NCI-H524 treated with DMSO at 0.1 percent for 48 hours (cell line): Measurements from ENCODE around the gene COTL1.
"Not testable (repeated sequence)": the region's sequence is repeated elsewhere in the genome, so short reads cannot be mapped to it uniquely, and the experiment has no call there.

Source experiments
- DNase-seq: peaks from one replicate; lab custom pipeline; 2025; lab: John Stamatoyannopoulos, UW

Gene COTL1

GRCh38 chr16:84528322-84528721 lies 89.6 kb downstream of the COTL1 start:
- no peak for DNase-seq

GRCh38 chr16:84527532-84528269 lies 90.2 kb downstream of the COTL1 start:
- no peak for DNase-seq

- DNase-seq: peak; percentile 64
Measured at GRCh38 chr16:84526794-84527531, 90.9 kb downstream of the COTL1 start.

GRCh38 chr16:84524941-84525581 lies 92.8 kb downstream of the COTL1 start:
- not testable (repeated sequence) for DNase-seq

- no peak for DNase-seq
Measured at GRCh38 chr16:84524346-84524920, 93.4 kb downstream of the COTL1 start.

- DNase-seq: no peak
Measured at GRCh38 chr16:84521497-84521770, 96.4 kb downstream of the COTL1 start.

- DNase-seq: peak; percentile 91
Measured at GRCh38 chr16:84520725-84521496, 97.0 kb downstream of the COTL1 start.

GRCh38 chr16:84519855-84520254 lies 98.0 kb downstream of the COTL1 start:
- DNase-seq: no peak

GRCh38 chr16:84518804-84519341 lies 99.0 kb downstream of the COTL1 start:
- DNase-seq: no peak

- DNase-seq: not testable (repeated sequence)
Measured at GRCh38 chr16:84518220-84518619, 99.7 kb downstream of the COTL1 start.

GRCh38 chr16:84517366-84517765 lies 100.5 kb downstream of the COTL1 start:
- no peak for DNase-seq
